D721Med (cell line): ENCODE data around the gene RARB.

Experiments
- DNase-seq: peaks from one replicate; pipeline ENCODE4 v3.0.0; 2011; ENCODE audit warnings: low spot score; ENCODE audit not compliant: insufficient read length
- FAIRE-seq: peaks from 2 replicates; lab custom pipeline; 2011; peaks lifted over from hg19 to GRCh38; lab: Jason Lieb, UNC
- CTCF ChIP-seq: IDR thresholded peaks from 2 replicates; pipeline ENCODE4 v1.5.1; 2012; ENCODE audit warnings: mild to moderate bottlenecking, control low read depth; ENCODE audit not compliant: insufficient read depth; ENCODE audit errors: missing control alignments

The RARB gene

GRCh38 chr3:25489858-25490593 lies 62.0 kb downstream of the RARB start:
- DNase-seq (no peak), FAIRE-seq (no peak)
- TF ChIP-seq CTCF, result no peak

GRCh38 chr3:25493246-25493645 lies 65.2 kb downstream of the RARB start:
- DNase-seq (no peak), FAIRE-seq (no peak)
- TF ChIP-seq CTCF, result no peak

- no peak for FAIRE-seq
- no peak for TF ChIP-seq CTCF
- no peak for DNase-seq
These were observed 65.7 kb downstream of the RARB start for GRCh38 chr3:25493786-25494185.

GRCh38 chr3:25495304-25495703 lies 67.2 kb downstream of the RARB start:
- FAIRE-seq (no peak), DNase-seq (no peak)
- TF ChIP-seq CTCF, result no peak

- no peak for TF ChIP-seq CTCF
- DNase-seq, result no peak
- no peak for FAIRE-seq
These were observed 67.7 kb downstream of the RARB start for GRCh38 chr3:25495726-25496253.

- no peak for TF ChIP-seq CTCF
- FAIRE-seq, result no peak
- DNase-seq, result no peak
These were observed 69.0 kb downstream of the RARB start for GRCh38 chr3:25497096-25497495.

GRCh38 chr3:25500706-25501210 lies 72.7 kb downstream of the RARB start:
- DNase-seq (no peak), FAIRE-seq (no peak)
- no peak for TF ChIP-seq CTCF
